Aorta (tissue), 5 donors: ENCODE data around the gene CILP. TPM values are rescaled to one million over a fixed set of nuclear protein-coding genes. Genes with fewer than 3 reads are reported as not detected.
A peak's percentile ranks its signal among the peaks of the same experiment; 100 is the strongest.

Experiments
- ATAC-seq: fragments of 200-7000 bp; cut with Tn5 transposase; one replicate; pipeline ENCODE4 v1.9.1; 2022; ENCODE audit warnings: moderate library complexity; ENCODE audit not compliant: low FRiP score
- DNase-seq, 2 donors: peaks; one replicate each; pipeline ENCODE4 v3.0.0-alpha.2; 2020
- H3K27ac ChIP-seq, 2 donors: one replicate each; pipeline ENCODE4 v1.5.1; 2013; ENCODE audit warnings: low read length in 2 of 2, mild to moderate bottlenecking in 2 of 2, moderate library complexity in 2 of 2, control low read depth in 1 of 2, inconsistent platforms in 1 of 2, low read depth in 1 of 2
- H3K27me3 ChIP-seq, 2 donors: one replicate each; pipeline ENCODE4 v1.6.1; 2013; ENCODE audit warnings: control low read depth in 1 of 2, low read length in 1 of 2, mild to moderate bottlenecking in 1 of 2, moderate library complexity in 1 of 2; ENCODE audit not compliant: insufficient read depth in 2 of 2, control insufficient read depth in 1 of 2
- H3K36me3 ChIP-seq, 2 donors: one replicate each; pipeline ENCODE4 v1.6.1; 2013; ENCODE audit warnings: control low read depth in 1 of 2, low read length in 1 of 2, mild to moderate bottlenecking in 1 of 2; ENCODE audit not compliant: insufficient read depth in 2 of 2, control insufficient read depth in 1 of 2
- H3K4me1 ChIP-seq, 2 donors: one replicate each; pipeline ENCODE4 v1.6.1; 2013; ENCODE audit warnings: low read length in 2 of 2, control low read depth in 1 of 2, mild to moderate bottlenecking in 1 of 2, moderate library complexity in 1 of 2; ENCODE audit not compliant: insufficient read depth in 2 of 2, control insufficient read depth in 1 of 2
- H3K4me3 ChIP-seq, 2 donors: one replicate each; pipeline ENCODE4 v1.5.1; 2013; ENCODE audit warnings: low read length in 2 of 2, control low read depth in 1 of 2, mild to moderate bottlenecking in 1 of 2
- H3K9me3 ChIP-seq: one replicate; pipeline ENCODE4 v1.6.1; 2013; ENCODE audit warnings: mild to moderate bottlenecking, low read length; ENCODE audit not compliant: control insufficient read depth
- WGBS, 2 donors: extraction: QIAGEN DNeasy Blood & Tissue Kit; methylation state at CpG; one replicate each; pipeline ENCODE4 v1.1.7; 2013; 5-methylcytosine and 5-hydroxymethylcytosine counted together
- intact Hi-C, 2 donors: fragments of 100-400 bp; cut with DNase I; formaldehyde crosslinking; loops; one replicate each; pipeline versions ENCODE4 v1.14.2 to v1.15.0; 2022
- polyA plus RNA-seq, 2 donors: library from polyadenylated mRNA; stranded (reverse); fragments of 200-250 nt; gene quantifications; one replicate each; pipeline ENCODE4 v1.2.3, GENCODE V29; 2013
- total RNA-seq, 2 donors: library from RNA; stranded (reverse); fragmentation: NEBNext Ultra II Directional; extraction: Animal tissue kit (Norgen Biotek cat#: 25700); gene quantifications; one replicate each; pipeline ENCODE4 v1.2.1, GENCODE V29; 2021
- donor health status: healthy with polysubstance abuse.
- donor health status: Bipolar disorder and iron deficiency.
- donor health status: DM: no; HTN: no; CAD: no.
- donor health status: DM: no; HTN: no; CAD: no.
- donor health status: DM: yes; HTN: yes; CAD: no.

CILP gene
- total and polyA plus RNA-seq, 4 donors, result 0.28 to 170 (median 1.7) TPM

DNA sequence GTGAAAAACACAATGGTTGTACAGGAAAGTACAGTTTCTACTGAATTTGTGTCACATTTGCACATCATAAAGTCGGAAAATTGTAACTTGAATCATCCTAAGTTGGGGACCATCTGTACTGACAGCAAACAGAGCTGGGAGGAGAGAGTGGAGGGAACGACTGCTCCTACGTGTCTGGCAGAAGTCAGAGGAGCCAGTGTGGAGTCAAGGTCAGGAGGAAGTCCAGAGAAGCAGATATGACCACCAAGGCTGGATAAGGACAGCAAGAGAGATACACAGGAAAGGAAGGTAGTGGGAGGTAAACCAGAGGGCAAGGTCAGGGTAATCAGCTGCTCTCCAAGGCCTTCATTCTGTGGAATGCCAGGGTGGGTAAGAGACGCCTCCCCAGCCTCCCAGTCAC is 2.7 kb upstream of the CILP start:
- no peaks in the 10 kb centered on the region for H3K9me3 ChIP-seq
- H3K36me3 ChIP-seq, result no peaks in the 10 kb centered on the region
- H3K4me3 ChIP-seq, result no peak overlapping the region
- no peak overlapping the region for H3K27ac ChIP-seq
- DNase-seq, result no peak
- intact Hi-C loops, result no loop called here
- no peaks in the 10 kb centered on the region for H3K4me1 ChIP-seq
- WGBS, 2 donors, result 87 to 91% methylated on average over 4 of the region's 4 CpGs
- no peaks in the 10 kb centered on the region for H3K27me3 ChIP-seq
- no peak for ATAC-seq

GRCh38 chr15:65213241-65213640 is 2.0 kb upstream of the CILP start:
- Histone ChIP-seq H3K27ac (no peak overlapping the region), H3K36me3 (no peaks in the 10 kb centered on the region), H3K27me3 (no peaks in the 10 kb centered on the region), H3K9me3 (no peaks in the 10 kb centered on the region), H3K4me3 (no peak overlapping the region), H3K4me1 (no peaks in the 10 kb centered on the region)
- WGBS, 2 donors, result 10 to 14% methylated on average over 2 of the region's 2 CpGs
- intact Hi-C loops, result no loop called here
- ATAC-seq (peak; percentile 31), DNase-seq (no peak)

DNA sequence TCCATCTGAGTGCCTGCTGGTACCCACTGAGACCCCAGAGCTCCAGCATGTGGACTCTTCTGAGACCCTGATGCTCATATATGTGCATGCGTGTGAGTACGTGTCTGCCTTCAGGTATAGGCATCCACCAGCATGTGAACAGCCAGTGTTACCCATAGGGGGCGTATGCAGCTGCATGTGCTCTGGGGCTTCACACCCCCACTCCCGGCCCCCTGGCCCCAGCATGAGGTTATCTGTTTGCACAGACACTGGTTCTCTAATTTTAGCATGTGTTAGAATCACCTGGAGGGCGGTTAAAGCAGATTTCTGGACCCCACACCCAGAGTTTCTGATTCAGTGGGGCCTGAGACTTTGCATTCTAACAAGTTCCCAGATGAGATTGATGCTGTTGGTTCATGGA is 824 bp upstream of the CILP start:
- Histone ChIP-seq H3K9me3 (no peaks in the 10 kb centered on the region), H3K36me3 (no peaks in the 10 kb centered on the region), H3K4me1 (no peaks in the 10 kb centered on the region), H3K27ac (no peak overlapping the region), H3K4me3 (no peak overlapping the region), H3K27me3 (no peaks in the 10 kb centered on the region)
- 81 to 84% methylated on average over 5 of the region's 5 CpGs for WGBS, 2 donors
- intact Hi-C loops, result no loop called here
- DNase-seq (no peak), ATAC-seq (no peak)

GRCh38 chr15:65211482-65211982 is 259 bp upstream of the CILP start:
- Histone ChIP-seq H3K4me1 (no peaks in the 10 kb centered on the region), H3K27ac (no peak overlapping the region), H3K4me3 (no peak overlapping the region), H3K9me3 (no peaks in the 10 kb centered on the region), H3K27me3 (no peaks in the 10 kb centered on the region), H3K36me3 (no peaks in the 10 kb centered on the region)
- 43 to 46% methylated on average over 5 to 6 of the region's 6 CpGs for WGBS, 2 donors
- DNase-seq (peak in 1 of 2 donors; percentile 56), ATAC-seq (peak; percentile 17)
- intact Hi-C loops, result no loop called here

- 86 to 87% methylated on average over 17 of the region's 17 CpGs for WGBS, 2 donors
- Histone ChIP-seq H3K36me3 (no peaks in the 10 kb centered on the region), H3K4me1 (no peaks in the 10 kb centered on the region), H3K4me3 (no peak overlapping the region), H3K27me3 (no peaks in the 10 kb centered on the region), H3K9me3 (no peaks in the 10 kb centered on the region), H3K27ac (no peak overlapping the region)
- no peak for ATAC-seq
- DNase-seq, result no peak
- intact Hi-C loops, result no loop called here
These were observed 1.3 kb downstream of the CILP start for GRCh38 chr15:65209701-65210643.

- intact Hi-C loops, result no loop called here
- Histone ChIP-seq H3K27me3 (no peaks in the 10 kb centered on the region), H3K27ac (no peak overlapping the region), H3K4me1 (no peaks in the 10 kb centered on the region), H3K9me3 (no peaks in the 10 kb centered on the region), H3K4me3 (no peak overlapping the region), H3K36me3 (no peaks in the 10 kb centered on the region)
- 96 to 98% methylated on average over 2 of the region's 2 CpGs for WGBS, 2 donors
- DNase-seq (no peak), ATAC-seq (no peak)
These were observed 2.6 kb downstream of the CILP start for GRCh38 chr15:65208647-65209046.

DNA sequence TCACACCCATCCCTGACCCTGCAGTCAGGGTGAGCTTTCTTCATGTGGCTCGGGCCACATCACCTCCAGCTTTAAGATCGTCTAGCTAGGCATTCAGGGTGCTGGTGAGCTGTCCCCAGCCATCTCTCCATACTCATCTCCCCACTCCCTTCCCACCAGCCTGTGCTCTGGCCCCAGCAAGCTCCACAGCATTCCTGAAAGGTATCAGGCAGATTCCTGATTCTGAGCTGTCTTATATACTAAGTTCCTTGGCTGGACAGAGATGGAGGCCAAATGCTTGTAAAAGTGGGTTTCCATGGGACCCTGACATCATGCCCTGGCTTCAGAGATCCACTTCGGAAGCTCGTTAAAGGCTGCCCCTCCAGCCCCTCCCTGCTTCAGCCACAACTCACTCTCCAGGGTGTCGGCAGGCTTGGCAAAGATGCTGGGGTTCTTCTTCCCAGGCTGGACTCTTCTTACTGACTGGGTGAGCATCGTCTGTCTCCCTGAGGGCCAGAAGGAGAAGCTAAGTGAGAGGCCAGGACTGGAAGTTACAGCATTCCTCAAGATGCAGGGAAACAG is 3.9 kb downstream of the CILP start:
- intact Hi-C loops, result no loop called here
- ATAC-seq, result no peak
- Histone ChIP-seq H3K36me3 (no peaks in the 10 kb centered on the region), H3K9me3 (no peaks in the 10 kb centered on the region), H3K27ac (no peak overlapping the region), H3K4me1 (no peaks in the 10 kb centered on the region), H3K27me3 (no peaks in the 10 kb centered on the region), H3K4me3 (no peak overlapping the region)
- 80 to 86% methylated on average over 6 of the region's 6 CpGs for WGBS, 2 donors
- no peak for DNase-seq

GRCh38 chr15:65206750-65207149 is 4.5 kb downstream of the CILP start:
- H3K9me3 ChIP-seq, result no peaks in the 10 kb centered on the region
- H3K36me3 ChIP-seq, result no peaks in the 10 kb centered on the region
- DNase-seq (no peak), ATAC-seq (no peak)
- H3K27ac ChIP-seq, result no peak overlapping the region
- 94 to 95% methylated on average over 20 of the region's 20 CpGs for WGBS, 2 donors
- intact Hi-C loops, result no loop called here
- no peaks in the 10 kb centered on the region for H3K27me3 ChIP-seq
- H3K4me1 ChIP-seq, result no peaks in the 10 kb centered on the region
- no peak overlapping the region for H3K4me3 ChIP-seq
